HG03139 (cell line): ENCODE results near the gene PAN3.
A peak's percentile ranks its signal among the peaks of the same experiment; 100 is the strongest.
"Not testable (repeated sequence)": the region's sequence is repeated elsewhere in the genome, so short reads cannot be mapped to it uniquely, and the experiment has no call there.

Source experiments
- ATAC-seq: cut with Tn5 transposase; IDR thresholded peaks from one replicate; pipeline ENCODE4 v1.9.1; 2021; ENCODE audit not compliant: unreplicated experiment

Gene PAN3

GRCh38 chr13:28138012-28138755, at the start of gene PAN3:
PAN3 (plus strand) TSS chr13:28138545; CDS start chr13:28138658, 113 bp downstream.
- peak; percentile 36 for ATAC-seq

- ATAC-seq = no peak
Measured at GRCh38 chr13:28089065-28089464, 49.3 kb upstream of the PAN3 start.

- no peak for ATAC-seq
Measured at GRCh38 chr13:28092431-28092830, 45.9 kb upstream of the PAN3 start.

- no peak for ATAC-seq
Measured at GRCh38 chr13:28093881-28094280, 44.5 kb upstream of the PAN3 start.

- no peak for ATAC-seq
Measured at GRCh38 chr13:28094306-28094705, 44.0 kb upstream of the PAN3 start.

GRCh38 chr13:28097503-28097902, 40.8 kb upstream of the PAN3 start:
- no peak for ATAC-seq

GRCh38 chr13:28099396-28100149, 38.8 kb upstream of the PAN3 start:
- no peak for ATAC-seq

GRCh38 chr13:28100150-28101121, 37.9 kb upstream of the PAN3 start, which contains the start of gene FLT3:
FLT3 (minus strand) TSS chr13:28100576; CDS start chr13:28100510, 66 bp downstream.
- ATAC-seq = no peak

GRCh38 chr13:28101886-28102285, 36.5 kb upstream of the PAN3 start:
- not testable (repeated sequence) for ATAC-seq

- no peak for ATAC-seq
Measured at GRCh38 chr13:28106976-28107375, 31.4 kb upstream of the PAN3 start.

GRCh38 chr13:28110414-28110813, 27.9 kb upstream of the PAN3 start:
- no peak for ATAC-seq

GRCh38 chr13:28116736-28117135, 21.6 kb upstream of the PAN3 start:
- no peak for ATAC-seq

- ATAC-seq = no peak
Measured at GRCh38 chr13:28117689-28118377, 20.5 kb upstream of the PAN3 start.

GRCh38 chr13:28120317-28120716, 18.0 kb upstream of the PAN3 start:
- no peak for ATAC-seq

GRCh38 chr13:28121224-28121623, 17.1 kb upstream of the PAN3 start:
- ATAC-seq = no peak

GRCh38 chr13:28128030-28128429, 10.3 kb upstream of the PAN3 start:
- ATAC-seq = no peak

- no peak for ATAC-seq
Measured at GRCh38 chr13:28128926-28129325, 9.4 kb upstream of the PAN3 start.

GRCh38 chr13:28129911-28130693, 8.2 kb upstream of the PAN3 start:
- ATAC-seq = no peak

GRCh38 chr13:28131646-28132045, 6.7 kb upstream of the PAN3 start:
- no peak for ATAC-seq

- ATAC-seq = no peak
Measured at GRCh38 chr13:28136916-28137315, 1.4 kb upstream of the PAN3 start.
